HFFc6 (cell line): ENCODE results near the gene MRPS9. TPM values are rescaled to one million over a fixed set of nuclear protein-coding genes. Genes with fewer than 3 reads are reported as not detected.

Source experiments
- DNase-seq: peaks from one replicate; pipeline ENCODE4 v3.0.0-alpha.2; 2018
- H3K27ac Mint-ChIP-seq: 2 replicates; pipeline ENCODE4 v1.8.0; 2020; ENCODE audit warnings: mild to moderate bottlenecking, mixed read lengths
- H3K27me3 Mint-ChIP-seq: 2 replicates; pipeline ENCODE4 v1.8.0; 2021; ENCODE audit warnings: mild to moderate bottlenecking, moderate library complexity, mixed read lengths; ENCODE audit not compliant: insufficient read depth
- H3K36me3 Mint-ChIP-seq: 2 replicates; pipeline ENCODE4 v1.8.0; 2021; ENCODE audit warnings: low read depth, mixed read lengths
- H3K4me1 Mint-ChIP-seq: 2 replicates; pipeline ENCODE4 v1.8.0; 2020; ENCODE audit warnings: low read depth, mixed read lengths
- H3K4me3 Mint-ChIP-seq: 2 replicates; pipeline ENCODE4 v1.8.0; 2020; ENCODE audit warnings: mild to moderate bottlenecking, moderate library complexity, mixed read lengths
- H3K9me3 Mint-ChIP-seq: 2 replicates; pipeline ENCODE4 v1.8.0; 2020; ENCODE audit warnings: mild to moderate bottlenecking, mixed read lengths
- CTCF ChIP-seq: fragments of 200-600 bp; sonication (generic); IDR thresholded peaks from 2 replicates; pipeline ENCODE4 v1.5.0; 2021; ENCODE audit warnings: antibody characterized with exemption, mild to moderate bottlenecking
- total RNA-seq, 6 experiments: library from RNA; stranded (reverse); fragmentation: NEBNext Ultra II Directional; extraction: Animal tissue kit (Norgen Biotek cat#: 25700); gene quantifications; 2 replicates in 1 of 6; 3 replicates in 5 of 6; pipeline ENCODE4 v1.2.3, GENCODE V29; 2021

MRPS9 gene
- total RNA-seq, 6 experiments from 2014 or later, result 20.4 to 33.0 (median 28.0) TPM

GRCh38 chr2:105078906-105079495 is 41.1 kb downstream of the MRPS9 start:
- Mint-ChIP-seq H3K27me3 (no peaks in the 10 kb centered on the region), H3K4me1 (peaks cover 17% of the 10 kb centered on the region), H3K36me3 (no peaks in the 10 kb centered on the region), H3K27ac (no peak overlapping the region), H3K9me3 (no peaks in the 10 kb centered on the region), H3K4me3 (no peak overlapping the region)
- DNase-seq, result no peak
- TF ChIP-seq CTCF, result no peak

- no peak for TF ChIP-seq CTCF
These were observed 42.6 kb downstream of the MRPS9 start for GRCh38 chr2:105080461-105080860.

GRCh38 chr2:105081006-105081601 is 43.2 kb downstream of the MRPS9 start:
- H3K9me3 Mint-ChIP-seq, result no peaks in the 10 kb centered on the region
- H3K27me3 Mint-ChIP-seq, result no peaks in the 10 kb centered on the region
- no peak overlapping the region for H3K27ac Mint-ChIP-seq
- no peak for TF ChIP-seq CTCF
- H3K4me3 Mint-ChIP-seq, result no peak overlapping the region
- H3K36me3 Mint-ChIP-seq, result no peaks in the 10 kb centered on the region
- H3K4me1 Mint-ChIP-seq, result peaks cover 17% of the 10 kb centered on the region
- DNase-seq, result no peak

More at GRCh38 chr2:105080461-105080860, 42.6 kb downstream of the MRPS9 start:
- H3K9me3 Mint-ChIP-seq, result no peaks in the 10 kb centered on the region
- H3K27me3 Mint-ChIP-seq, result no peaks in the 10 kb centered on the region
- H3K4me3 Mint-ChIP-seq, result no peak overlapping the region
- H3K4me1 Mint-ChIP-seq, result peaks cover 17% of the 10 kb centered on the region
- no peaks in the 10 kb centered on the region for H3K36me3 Mint-ChIP-seq
- no peak overlapping the region for H3K27ac Mint-ChIP-seq
- no peak for DNase-seq

GRCh38 chr2:105082107-105082506 is 44.2 kb downstream of the MRPS9 start:
- Mint-ChIP-seq H3K4me3 (no peak overlapping the region), H3K4me1 (peaks cover 17% of the 10 kb centered on the region), H3K27me3 (no peaks in the 10 kb centered on the region), H3K9me3 (no peaks in the 10 kb centered on the region), H3K36me3 (no peaks in the 10 kb centered on the region), H3K27ac (no peak overlapping the region)
- no peak for DNase-seq
- TF ChIP-seq CTCF, result no peak

GRCh38 chr2:105085525-105085924 is 47.7 kb downstream of the MRPS9 start:
- no peak for TF ChIP-seq CTCF
- H3K4me1 Mint-ChIP-seq, result peaks cover 10% of the 10 kb centered on the region
- H3K36me3 Mint-ChIP-seq, result 0 out of 2 replicates have a peak, but pooled peaks cover 6% of the 10 kb centered on the region
- DNase-seq, result no peak
- no peaks in the 10 kb centered on the region for H3K9me3 Mint-ChIP-seq
- H3K4me3 Mint-ChIP-seq, result no peak overlapping the region
- no peak overlapping the region for H3K27ac Mint-ChIP-seq
- no peaks in the 10 kb centered on the region for H3K27me3 Mint-ChIP-seq
